ENCODE results near the gene IMMT. TPM values are rescaled to one million over a fixed set of nuclear protein-coding genes. Genes with fewer than 3 reads are reported as not detected.

Gene IMMT
- total RNA-seq, 1 donor from 2014 or later = 70.4 TPM

DNA sequence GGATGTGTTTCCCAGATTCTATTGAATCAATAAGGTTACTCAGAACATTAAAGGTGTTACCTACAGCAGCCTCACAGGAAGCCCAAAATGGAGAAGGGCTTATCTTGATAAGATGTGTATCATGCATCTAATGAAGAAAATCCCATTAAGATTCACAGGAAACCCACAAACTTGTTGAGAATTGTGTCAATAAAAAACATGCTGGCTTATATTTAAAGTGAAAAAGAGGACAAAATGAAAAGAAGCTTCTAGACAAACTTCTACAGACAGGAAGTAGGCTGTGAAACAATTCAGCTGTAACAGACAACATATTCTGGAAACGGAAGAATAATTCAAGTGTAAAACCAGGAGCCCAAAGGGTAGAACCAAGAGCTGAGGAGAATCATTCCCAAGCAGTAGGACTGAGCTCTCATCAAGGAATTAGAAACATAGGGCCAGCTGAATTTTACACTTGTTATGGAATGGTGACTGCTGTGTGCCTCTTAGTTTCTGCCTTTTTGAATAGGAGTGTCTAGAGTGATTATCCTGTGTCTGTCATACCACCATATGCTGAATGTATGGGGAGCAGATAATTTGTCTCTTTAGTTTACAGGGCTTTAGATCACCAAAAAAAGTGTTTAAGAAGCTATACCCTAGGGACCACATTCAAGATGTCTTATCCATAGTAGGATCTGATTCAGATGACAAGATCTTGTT is 9.6 kb downstream of the IMMT start:
- no peaks in the 10 kb centered on the region for H3K9me3 Mint-ChIP-seq
- no peaks in the 10 kb centered on the region for H3K27me3 Mint-ChIP-seq (ENCODE audit: low read depth)
- DNase-seq (ENCODE audit: low spot score in 2 of 2, unreplicated experiment in 2 of 2) = no peak
- peak overlapping the region; percentile 10 for H3K27ac Mint-ChIP-seq
- peaks cover 9% of the 10 kb centered on the region for H3K4me1 Mint-ChIP-seq
- peaks cover 6% of the 10 kb centered on the region for H3K36me3 Mint-ChIP-seq
- no peak overlapping the region for H3K4me3 Mint-ChIP-seq
- TF ChIP-seq, protein P1, sequence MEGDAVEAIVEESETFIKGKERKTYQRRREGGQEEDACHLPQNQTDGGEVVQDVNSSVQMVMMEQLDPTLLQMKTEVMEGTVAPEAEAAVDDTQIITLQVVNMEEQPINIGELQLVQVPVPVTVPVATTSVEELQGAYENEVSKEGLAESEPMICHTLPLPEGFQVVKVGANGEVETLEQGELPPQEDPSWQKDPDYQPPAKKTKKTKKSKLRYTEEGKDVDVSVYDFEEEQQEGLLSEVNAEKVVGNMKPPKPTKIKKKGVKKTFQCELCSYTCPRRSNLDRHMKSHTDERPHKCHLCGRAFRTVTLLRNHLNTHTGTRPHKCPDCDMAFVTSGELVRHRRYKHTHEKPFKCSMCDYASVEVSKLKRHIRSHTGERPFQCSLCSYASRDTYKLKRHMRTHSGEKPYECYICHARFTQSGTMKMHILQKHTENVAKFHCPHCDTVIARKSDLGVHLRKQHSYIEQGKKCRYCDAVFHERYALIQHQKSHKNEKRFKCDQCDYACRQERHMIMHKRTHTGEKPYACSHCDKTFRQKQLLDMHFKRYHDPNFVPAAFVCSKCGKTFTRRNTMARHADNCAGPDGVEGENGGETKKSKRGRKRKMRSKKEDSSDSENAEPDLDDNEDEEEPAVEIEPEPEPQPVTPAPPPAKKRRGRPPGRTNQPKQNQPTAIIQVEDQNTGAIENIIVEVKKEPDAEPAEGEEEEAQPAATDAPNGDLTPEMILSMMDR (IDR thresholded peaks at IDR 0.05; ENCODE audit: unreplicated experiment) = no peak

DNA sequence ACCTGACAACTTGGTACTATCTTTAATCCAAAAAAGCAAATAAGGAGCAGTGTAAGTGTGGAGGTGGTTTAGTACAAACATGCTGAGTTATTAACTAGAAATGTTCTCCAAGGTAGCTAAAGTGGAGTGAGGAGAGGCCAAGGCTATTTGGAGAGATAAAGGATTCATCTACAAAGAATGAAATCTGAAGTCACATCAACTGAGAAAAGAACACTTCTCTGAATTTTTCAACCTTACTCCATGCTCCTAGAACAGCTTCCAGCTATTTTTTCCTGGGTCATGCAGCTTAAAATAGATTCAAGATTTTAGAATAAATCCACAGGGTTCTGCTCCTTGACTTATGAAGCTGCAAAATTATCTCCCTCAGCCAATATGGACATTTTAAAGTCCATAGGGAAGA is 18.7 kb downstream of the IMMT start:
- H3K4me3 Mint-ChIP-seq = no peak overlapping the region
- H3K9me3 Mint-ChIP-seq = no peaks in the 10 kb centered on the region
- H3K36me3 Mint-ChIP-seq = peaks cover 27% of the 10 kb centered on the region
- no peaks in the 10 kb centered on the region for H3K27me3 Mint-ChIP-seq (ENCODE audit: low read depth)
- H3K27ac Mint-ChIP-seq = no peak overlapping the region
- no peak for DNase-seq (ENCODE audit: low spot score in 2 of 2, unreplicated experiment in 2 of 2)
- TF ChIP-seq, protein P1 (IDR thresholded peaks at IDR 0.05; ENCODE audit: unreplicated experiment) = no peak
- H3K4me1 Mint-ChIP-seq = peaks cover 6% of the 10 kb centered on the region

DNA sequence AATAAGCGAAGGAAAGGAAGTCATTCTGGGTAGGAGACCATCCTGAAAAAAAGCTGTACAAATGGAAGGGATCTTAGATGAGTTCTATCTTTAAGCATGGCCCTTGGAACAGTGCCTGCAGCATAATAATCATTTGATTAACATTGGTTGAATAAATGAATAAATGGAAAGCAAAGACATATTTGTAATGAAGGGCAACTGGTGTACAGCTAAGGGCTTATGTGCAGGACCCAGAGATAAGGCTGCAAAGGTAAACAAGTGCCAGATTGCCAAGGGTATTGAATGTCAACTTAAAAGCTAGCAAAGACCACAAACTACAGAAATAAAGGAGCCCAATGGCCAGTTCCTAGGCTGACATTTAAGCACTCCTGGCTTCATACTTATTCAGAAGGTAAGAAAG is 19.4 kb downstream of the IMMT start:
- Mint-ChIP-seq H3K27me3 (ENCODE audit: low read depth) (no peaks in the 10 kb centered on the region), H3K4me1 (peaks cover 6% of the 10 kb centered on the region), H3K4me3 (no peak overlapping the region), H3K36me3 (peaks cover 31% of the 10 kb centered on the region), H3K9me3 (no peaks in the 10 kb centered on the region), H3K27ac (no peak overlapping the region)
- TF ChIP-seq, protein P1 (IDR thresholded peaks at IDR 0.05; ENCODE audit: unreplicated experiment) = no peak
- no peak for DNase-seq (ENCODE audit: low spot score in 2 of 2, unreplicated experiment in 2 of 2)

DNA sequence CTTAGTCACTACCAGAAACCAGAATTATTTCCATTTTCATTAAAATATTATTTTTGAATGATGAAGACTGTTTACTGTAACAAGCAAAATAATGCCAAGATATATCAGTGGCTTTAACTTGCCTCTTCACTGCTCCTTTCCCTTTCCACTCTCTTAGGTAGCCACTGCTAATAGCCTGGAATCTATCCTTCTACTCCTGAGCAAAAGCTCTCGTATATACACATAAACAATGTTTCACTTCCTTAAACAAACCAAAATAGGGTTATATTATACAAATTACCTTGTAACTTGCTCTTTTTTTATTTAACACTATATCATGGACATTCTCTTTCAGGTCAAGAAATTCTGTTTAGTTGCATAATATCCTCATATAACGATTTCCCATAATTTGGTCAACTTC is 20.8 kb downstream of the IMMT start:
- no peaks in the 10 kb centered on the region for H3K27me3 Mint-ChIP-seq (ENCODE audit: low read depth)
- H3K4me1 Mint-ChIP-seq = peaks cover 6% of the 10 kb centered on the region
- no peak overlapping the region for H3K27ac Mint-ChIP-seq
- TF ChIP-seq, protein P1 (IDR thresholded peaks at IDR 0.05; ENCODE audit: unreplicated experiment) = no peak
- no peak for DNase-seq (ENCODE audit: low spot score in 2 of 2, unreplicated experiment in 2 of 2)
- H3K9me3 Mint-ChIP-seq = no peaks in the 10 kb centered on the region
- no peak overlapping the region for H3K4me3 Mint-ChIP-seq
- peaks cover 29% of the 10 kb centered on the region for H3K36me3 Mint-ChIP-seq

DNA sequence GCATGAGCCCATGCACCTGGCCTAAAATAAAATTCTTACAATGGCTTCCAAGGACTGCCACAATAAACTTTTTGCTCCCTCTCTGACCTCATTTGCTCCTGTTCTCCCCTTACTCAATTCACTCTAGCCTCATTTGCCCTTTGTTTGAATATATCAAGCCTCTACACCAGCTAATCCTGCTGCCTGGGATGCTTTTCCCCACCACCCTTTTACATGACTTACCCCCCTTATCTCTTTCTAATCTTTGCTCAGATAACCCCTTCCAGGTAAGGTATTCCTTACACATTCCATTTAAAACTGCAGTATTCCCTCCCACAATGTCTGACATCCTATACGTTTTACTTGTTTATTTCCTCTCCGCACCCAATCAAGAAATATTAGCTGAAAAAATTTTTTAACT is 22.7 kb downstream of the IMMT start:
- H3K27me3 Mint-ChIP-seq (ENCODE audit: low read depth) = no peaks in the 10 kb centered on the region
- no peak for DNase-seq (ENCODE audit: low spot score in 2 of 2, unreplicated experiment in 2 of 2)
- H3K36me3 Mint-ChIP-seq = peaks cover 34% of the 10 kb centered on the region
- H3K9me3 Mint-ChIP-seq = no peaks in the 10 kb centered on the region
- H3K4me1 Mint-ChIP-seq = peaks cover 6% of the 10 kb centered on the region
- H3K27ac Mint-ChIP-seq = peak overlapping the region; percentile 69
- H3K4me3 Mint-ChIP-seq = no peak overlapping the region
- TF ChIP-seq, protein P1 (IDR thresholded peaks at IDR 0.05; ENCODE audit: unreplicated experiment) = no peak
